ENCODE measurements around the gene CLEC3A. TPM values are rescaled to one million over a fixed set of nuclear protein-coding genes. Genes with fewer than 3 reads are reported as not detected.
"Not testable (repeated sequence)": the region's sequence is repeated elsewhere in the genome, so short reads cannot be mapped to it uniquely, and the experiment has no call there.

Gene CLEC3A
- total RNA-seq, 1 donor from 2014 or later: not detected

- DNase-seq (ENCODE audit: missing footprints) (no peak), ATAC-seq (no peak)
- intact Hi-C loops (cut with DNase I): no loop called here
Measured at GRCh38 chr16:78007121-78007520, 15.2 kb upstream of the CLEC3A start.

GRCh38 chr16:78024159-78024558 is 1.8 kb downstream of the CLEC3A start:
- intact Hi-C loops (cut with DNase I): no loop called here
- DNase-seq (ENCODE audit: missing footprints): no peak
- no peak for ATAC-seq

- DNase-seq (ENCODE audit: missing footprints): no peak
- intact Hi-C loops (cut with DNase I): no loop called here
- ATAC-seq: no peak
Measured at GRCh38 chr16:78025631-78026030, 3.3 kb downstream of the CLEC3A start.

- DNase-seq (ENCODE audit: missing footprints) (no peak), ATAC-seq (no peak)
- intact Hi-C loops (cut with DNase I): no loop called here
Measured at GRCh38 chr16:78028018-78028417, 5.7 kb downstream of the CLEC3A start.

GRCh38 chr16:78034530-78034929 is 12.2 kb downstream of the CLEC3A start:
- no peak for ATAC-seq
- intact Hi-C loops (cut with DNase I): no loop called here
- DNase-seq (ENCODE audit: missing footprints): no peak

GRCh38 chr16:78035012-78035411 is 12.7 kb downstream of the CLEC3A start:
- DNase-seq (ENCODE audit: missing footprints) (no peak), ATAC-seq (peak; percentile 72)
- intact Hi-C loops (cut with DNase I): no loop called here

- no peak for ATAC-seq
- no peak for DNase-seq (ENCODE audit: missing footprints)
- intact Hi-C loops (cut with DNase I): no loop called here
Measured at GRCh38 chr16:78040396-78040795, 18.0 kb downstream of the CLEC3A start.

GRCh38 chr16:78045865-78046581 is 23.7 kb downstream of the CLEC3A start:
- intact Hi-C loops (cut with DNase I): no loop called here
- ATAC-seq (peak; percentile 79), DNase-seq (ENCODE audit: missing footprints) (no peak)

GRCh38 chr16:78048319-78048718 is 26.0 kb downstream of the CLEC3A start:
- no peak for ATAC-seq
- intact Hi-C loops (cut with DNase I): no loop called here

GRCh38 chr16:78050734-78051400 is 28.5 kb downstream of the CLEC3A start:
- DNase-seq (ENCODE audit: missing footprints): no peak
- ATAC-seq: no peak
- intact Hi-C loops (cut with DNase I): no loop called here

More at GRCh38 chr16:78048319-78048718, 26.0 kb downstream of the CLEC3A start:
- DNase-seq (ENCODE audit: missing footprints): no peak

- intact Hi-C loops (cut with DNase I): no loop called here
- DNase-seq (ENCODE audit: missing footprints) (no peak), ATAC-seq (no peak)
Measured at GRCh38 chr16:78057803-78058564, 35.6 kb downstream of the CLEC3A start.

- ATAC-seq; DNase-seq (ENCODE audit: missing footprints); intact Hi-C loops (cut with DNase I): not testable (repeated sequence)
Measured at GRCh38 chr16:78059806-78060205, 37.5 kb downstream of the CLEC3A start.

- intact Hi-C loops (cut with DNase I): no loop called here
- DNase-seq (ENCODE audit: missing footprints): no peak
- ATAC-seq: no peak
Measured at GRCh38 chr16:78060295-78060694, 37.9 kb downstream of the CLEC3A start.

GRCh38 chr16:78060809-78061208 is 38.5 kb downstream of the CLEC3A start:
- DNase-seq (ENCODE audit: missing footprints): no peak
- intact Hi-C loops (cut with DNase I): no loop called here
- ATAC-seq: no peak

- DNase-seq (ENCODE audit: missing footprints) (no peak), ATAC-seq (no peak)
- intact Hi-C loops (cut with DNase I): no loop called here
Measured at GRCh38 chr16:78065319-78065718, 43.0 kb downstream of the CLEC3A start.

- ATAC-seq (no peak), DNase-seq (ENCODE audit: missing footprints) (no peak)
- intact Hi-C loops (cut with DNase I): no loop called here
Measured at GRCh38 chr16:78069913-78070312, 47.6 kb downstream of the CLEC3A start.

- ATAC-seq (no peak), DNase-seq (ENCODE audit: missing footprints) (no peak)
- intact Hi-C loops (cut with DNase I): no loop called here
Measured at GRCh38 chr16:78072275-78072674, 49.9 kb downstream of the CLEC3A start.

GRCh38 chr16:78075800-78076199 is 53.5 kb downstream of the CLEC3A start:
- no peak for ATAC-seq

GRCh38 chr16:78081341-78081740 is 59.0 kb downstream of the CLEC3A start:
- ATAC-seq (no peak), DNase-seq (ENCODE audit: missing footprints) (no peak)
- intact Hi-C loops (cut with DNase I): no loop called here

More at GRCh38 chr16:78075800-78076199, 53.5 kb downstream of the CLEC3A start:
- DNase-seq (ENCODE audit: missing footprints): no peak
- intact Hi-C loops (cut with DNase I): no loop called here

Data from Right ventricle myocardium inferior (tissue), 1 donor.